ENCODE measurements around the gene HIPK2.

The HIPK2 gene

GRCh38 chr7:139735912-139736595, 41.7 kb downstream of the HIPK2 start:
- no peak for DNase-seq (ENCODE audit: low read depth, low spot score)

- DNase-seq (ENCODE audit: low read depth, low spot score): no peak
These were observed 42.3 kb downstream of the HIPK2 start for GRCh38 chr7:139735466-139735865.

GRCh38 chr7:139734395-139734794, 43.4 kb downstream of the HIPK2 start:
- DNase-seq (ENCODE audit: low read depth, low spot score): no peak

- DNase-seq (ENCODE audit: low read depth, low spot score): no peak
These were observed 44.0 kb downstream of the HIPK2 start for GRCh38 chr7:139733751-139734150.

- no peak for DNase-seq (ENCODE audit: low read depth, low spot score)
These were observed 45.2 kb downstream of the HIPK2 start for GRCh38 chr7:139732471-139733167.

GRCh38 chr7:139731802-139732470, 45.9 kb downstream of the HIPK2 start:
- DNase-seq (ENCODE audit: low read depth, low spot score): no peak

GRCh38 chr7:139730746-139731612, 46.8 kb downstream of the HIPK2 start:
- no peak for DNase-seq (ENCODE audit: low read depth, low spot score)

- no peak for DNase-seq (ENCODE audit: low read depth, low spot score)
These were observed 49.6 kb downstream of the HIPK2 start for GRCh38 chr7:139728203-139728602.

- no peak for DNase-seq (ENCODE audit: low read depth, low spot score)
These were observed 50.6 kb downstream of the HIPK2 start for GRCh38 chr7:139727151-139727705.

GRCh38 chr7:139726485-139726869, 51.3 kb downstream of the HIPK2 start:
- no peak for DNase-seq (ENCODE audit: low read depth, low spot score)

GRCh38 chr7:139725858-139726484, 51.8 kb downstream of the HIPK2 start:
- no peak for DNase-seq (ENCODE audit: low read depth, low spot score)

GRCh38 chr7:139725077-139725476, 52.7 kb downstream of the HIPK2 start:
- no peak for DNase-seq (ENCODE audit: low read depth, low spot score)

GRCh38 chr7:139722604-139723003, 55.2 kb downstream of the HIPK2 start:
- DNase-seq (ENCODE audit: low read depth, low spot score): no peak

- DNase-seq (ENCODE audit: low read depth, low spot score): no peak
These were observed 56.0 kb downstream of the HIPK2 start for GRCh38 chr7:139721821-139722220.

- DNase-seq (ENCODE audit: low read depth, low spot score): no peak
These were observed 56.4 kb downstream of the HIPK2 start for GRCh38 chr7:139721417-139721816.

GRCh38 chr7:139720705-139721231, 57.0 kb downstream of the HIPK2 start:
- no peak for DNase-seq (ENCODE audit: low read depth, low spot score)

GRCh38 chr7:139720186-139720585, 57.6 kb downstream of the HIPK2 start:
- no peak for DNase-seq (ENCODE audit: low read depth, low spot score)

GRCh38 chr7:139718859-139719258, 58.9 kb downstream of the HIPK2 start:
- no peak for DNase-seq (ENCODE audit: low read depth, low spot score)

- DNase-seq (ENCODE audit: low read depth, low spot score): no peak
These were observed 59.7 kb downstream of the HIPK2 start for GRCh38 chr7:139718141-139718540.

- DNase-seq (ENCODE audit: low read depth, low spot score): no peak
These were observed 61.4 kb downstream of the HIPK2 start for GRCh38 chr7:139716156-139716942.
